Muscle of arm (tissue), 12 donors: ENCODE results near the gene MYO7A. TPM values are rescaled to one million over a fixed set of nuclear protein-coding genes. Genes with fewer than 3 reads are reported as not detected.
A peak's percentile ranks its signal among the peaks of the same experiment; 100 is the strongest.

ENCODE experiments used
- DNase-seq: peaks from one replicate; pipeline ENCODE4 v3.0.0-alpha.2; 2013
- polyA plus RNA-seq, 12 donors: library from polyadenylated mRNA; unstranded; fragments of 120-200 nt; gene quantifications; one replicate each; pipeline ENCODE4 v1.2.1, GENCODE V29; 2013; ENCODE audit not compliant: insufficient read length in 12 of 12

MYO7A gene
- polyA plus RNA-seq, 12 donors = 2.0 to 15.0 (median 4.2) TPM; not detected in 1

DNA sequence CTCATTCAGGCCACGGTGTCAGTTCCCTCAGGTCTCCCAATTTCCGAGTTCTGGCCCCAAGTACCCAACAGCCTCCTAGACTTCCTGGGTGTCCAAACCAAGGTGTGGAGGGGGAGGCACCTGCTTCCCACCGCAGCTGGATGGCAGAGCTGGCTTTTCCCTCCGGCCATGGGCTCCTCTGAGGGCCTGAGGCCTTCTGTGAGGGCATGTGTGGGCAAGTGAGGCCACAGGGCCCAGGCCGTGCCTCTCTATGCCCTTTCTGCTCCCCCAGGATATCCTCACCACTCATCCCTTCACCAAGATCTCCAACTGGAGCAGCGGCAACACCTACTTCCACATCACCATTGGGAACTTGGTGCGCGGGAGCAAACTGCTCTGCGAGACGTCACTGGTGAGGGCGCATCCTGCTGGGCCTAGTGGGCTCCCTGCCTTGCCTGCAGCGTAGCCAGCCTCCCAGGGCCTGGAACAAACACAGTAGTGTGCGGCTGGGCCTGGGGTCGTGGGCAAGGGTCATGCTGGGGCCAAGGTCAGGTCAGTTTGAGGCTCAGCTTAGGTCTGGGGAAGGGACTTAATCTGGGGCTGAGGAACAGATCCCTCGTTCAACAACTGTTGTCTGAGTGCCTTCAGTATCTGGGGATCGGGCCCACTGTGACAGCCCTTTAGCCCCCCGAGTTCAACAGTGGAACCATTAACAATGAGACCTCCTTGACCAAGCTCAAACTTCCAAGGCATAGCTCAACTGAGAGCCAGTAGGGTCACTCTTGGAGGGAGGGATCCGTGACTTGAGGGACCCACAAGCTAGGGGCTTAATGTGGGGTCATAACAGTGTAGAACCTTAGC, 85.8 kb downstream of the MYO7A start:
- no peak for DNase-seq

DNA sequence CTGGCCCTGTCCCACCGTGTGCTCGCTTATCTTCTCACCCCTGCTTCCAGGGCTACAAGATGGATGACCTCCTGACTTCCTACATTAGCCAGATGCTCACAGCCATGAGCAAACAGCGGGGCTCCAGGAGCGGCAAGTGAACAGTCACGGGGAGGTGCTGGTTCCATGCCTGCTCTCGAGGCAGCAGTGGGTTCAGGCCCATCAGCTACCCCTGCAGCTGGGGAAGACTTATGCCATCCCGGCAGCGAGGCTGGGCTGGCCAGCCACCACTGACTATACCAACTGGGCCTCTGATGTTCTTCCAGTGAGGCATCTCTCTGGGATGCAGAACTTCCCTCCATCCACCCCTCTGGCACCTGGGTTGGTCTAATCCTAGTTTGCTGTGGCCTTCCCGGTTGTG, 86.5 kb downstream of the MYO7A start:
- DNase-seq = no peak

DNA sequence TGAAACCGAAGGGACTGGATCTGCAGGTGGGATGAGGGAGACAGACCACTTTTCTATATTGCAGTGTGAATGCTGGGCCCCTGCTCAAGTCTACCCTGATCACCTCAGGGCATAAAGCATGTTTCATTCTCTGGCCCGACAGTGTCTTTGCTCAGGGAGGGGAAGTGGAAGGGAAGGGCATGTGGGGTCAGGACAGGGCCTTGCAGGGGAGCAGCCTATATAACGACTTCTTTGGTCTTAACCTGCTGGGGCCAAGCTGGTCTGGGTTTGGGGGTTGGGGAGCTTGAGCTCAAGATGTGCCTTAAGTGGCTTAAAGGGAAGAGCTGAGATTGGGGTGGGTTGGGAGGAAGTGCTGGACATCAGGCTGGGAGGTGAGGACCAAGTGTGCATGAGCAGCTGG, 87.1 kb downstream of the MYO7A start:
- DNase-seq = no peak

DNA sequence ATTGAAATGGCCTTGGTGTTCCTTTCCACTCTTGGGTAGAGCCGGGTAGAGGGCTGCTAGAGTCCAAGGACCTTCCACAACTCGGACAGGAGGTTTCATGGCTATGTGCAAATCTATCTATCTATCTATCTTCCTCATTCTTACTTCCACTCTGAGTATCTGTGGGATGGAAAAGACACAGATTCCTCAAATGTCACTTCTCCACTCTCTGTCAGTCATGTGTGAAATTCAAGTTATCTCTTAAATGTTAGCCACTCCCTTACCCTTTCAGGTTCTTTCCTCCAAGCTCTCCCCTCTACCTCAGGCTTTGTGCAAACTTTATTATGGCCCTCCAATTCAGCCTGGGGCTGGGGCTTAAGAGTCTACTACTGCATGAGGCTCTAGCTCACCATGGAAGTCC, 89.1 kb downstream of the MYO7A start:
- DNase-seq = no peak

DNA sequence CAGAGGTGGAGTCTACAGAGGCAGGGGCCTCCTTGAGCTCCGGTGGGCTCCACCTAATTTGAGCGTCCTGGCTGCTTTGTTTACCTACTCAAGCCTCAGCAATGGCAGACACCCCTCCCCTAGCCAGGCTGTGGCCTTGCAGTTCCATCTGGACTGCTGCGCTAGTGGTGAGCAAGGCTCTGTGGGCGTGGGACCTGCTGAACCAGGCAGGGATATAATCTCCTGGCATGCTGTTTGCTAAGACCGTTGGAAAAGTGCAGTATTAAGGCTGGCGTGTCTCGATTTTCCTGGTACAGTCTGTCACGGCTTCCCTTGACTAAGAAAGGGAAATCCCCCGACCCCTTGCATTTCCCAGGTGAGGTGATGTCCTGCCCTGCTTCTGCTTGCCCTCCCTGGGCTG, 95.8 kb downstream of the MYO7A start:
- DNase-seq = no peak

DNA sequence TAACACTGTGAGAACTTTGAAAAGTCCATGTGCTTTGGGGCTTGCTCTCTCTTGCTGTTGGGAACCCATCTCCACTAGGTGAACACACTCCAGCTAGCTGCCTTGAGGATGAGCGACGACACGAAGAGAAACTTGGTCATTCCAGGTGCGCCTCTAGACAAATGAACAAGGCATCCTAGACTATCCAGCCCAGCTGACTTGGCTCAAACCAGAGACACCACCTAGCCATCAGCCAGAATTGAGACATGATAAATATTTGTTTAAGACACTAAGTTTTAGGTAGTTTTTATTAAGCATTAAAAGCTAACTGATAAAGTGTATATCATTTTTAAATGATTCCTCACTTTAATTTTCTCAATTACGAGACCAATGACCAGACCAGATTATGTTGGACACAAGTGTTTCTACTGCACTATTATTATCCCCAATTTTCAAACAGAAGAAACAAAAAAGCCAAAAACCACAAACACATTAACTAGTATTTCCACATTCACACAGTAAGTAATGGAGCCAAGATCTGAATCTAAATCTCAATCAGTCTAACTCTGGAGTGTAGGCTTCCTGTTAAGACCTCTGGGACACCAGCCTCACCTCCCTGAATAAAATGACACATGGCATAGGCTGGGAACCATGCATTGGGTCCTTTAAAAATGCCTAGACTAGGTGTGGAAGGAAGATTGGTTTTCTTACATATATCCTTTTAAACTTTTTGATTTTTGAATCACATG, 103.0 kb downstream of the MYO7A start:
- DNase-seq = no peak

DNA sequence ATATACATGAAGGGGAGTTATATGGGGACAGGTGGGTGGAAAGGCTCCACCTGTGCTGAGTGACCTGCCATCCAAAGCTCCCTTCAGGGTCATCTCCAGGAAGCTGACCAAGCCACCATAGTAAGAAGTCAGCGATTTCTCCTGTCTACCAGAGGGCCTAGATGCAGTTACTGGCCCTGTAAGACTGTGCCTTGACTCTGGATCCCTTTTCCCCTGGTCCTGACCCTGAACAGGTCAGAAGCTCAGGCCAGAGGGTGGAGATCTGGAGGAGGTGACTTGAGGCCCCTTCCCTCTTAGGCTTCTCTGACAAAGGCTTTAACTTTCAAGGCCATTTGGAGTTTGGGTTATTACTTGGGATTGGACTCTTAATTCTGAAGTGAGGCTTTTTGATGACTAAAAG, 103.8 kb downstream of the MYO7A start:
- no peak for DNase-seq

DNA sequence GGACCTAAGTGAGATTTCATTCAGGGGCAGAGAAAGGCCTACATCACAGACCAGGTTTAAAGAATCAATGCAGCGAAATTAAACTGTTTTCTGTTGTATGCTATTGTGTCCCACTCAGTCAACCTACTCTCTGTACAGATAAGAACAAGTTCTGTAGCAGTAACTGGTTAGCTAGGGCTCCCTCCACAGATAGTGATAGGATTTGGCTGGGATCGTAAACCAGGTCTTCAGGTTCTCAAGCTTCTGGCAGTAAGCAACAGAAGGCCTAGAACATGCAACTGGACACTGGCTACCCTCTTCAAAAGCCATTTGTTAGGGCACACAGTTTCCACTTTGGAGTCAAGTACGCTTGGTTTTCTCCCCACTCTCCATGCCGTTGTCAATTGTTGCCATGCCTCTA, 104.2 kb downstream of the MYO7A start:
- no peak for DNase-seq

DNA sequence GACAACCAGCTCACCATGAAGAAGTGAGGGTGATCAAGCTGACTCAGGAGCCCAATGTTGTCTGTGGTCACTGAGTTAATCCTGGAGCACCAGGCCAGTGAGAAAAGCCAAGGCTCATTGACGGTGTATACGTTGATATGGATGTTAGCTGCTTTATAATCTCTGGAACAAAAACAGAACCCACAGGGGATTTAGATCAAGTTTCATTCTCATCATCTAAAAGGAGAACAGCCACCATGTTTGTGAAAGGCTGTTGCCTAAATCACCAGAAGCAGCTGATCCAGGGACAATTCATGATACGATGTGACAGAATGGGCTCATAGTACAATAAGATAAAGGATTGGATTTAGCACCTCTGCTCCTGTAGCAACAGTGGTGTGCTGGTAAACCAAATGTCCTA, 105.0 kb downstream of the MYO7A start:
- DNase-seq = no peak

DNA sequence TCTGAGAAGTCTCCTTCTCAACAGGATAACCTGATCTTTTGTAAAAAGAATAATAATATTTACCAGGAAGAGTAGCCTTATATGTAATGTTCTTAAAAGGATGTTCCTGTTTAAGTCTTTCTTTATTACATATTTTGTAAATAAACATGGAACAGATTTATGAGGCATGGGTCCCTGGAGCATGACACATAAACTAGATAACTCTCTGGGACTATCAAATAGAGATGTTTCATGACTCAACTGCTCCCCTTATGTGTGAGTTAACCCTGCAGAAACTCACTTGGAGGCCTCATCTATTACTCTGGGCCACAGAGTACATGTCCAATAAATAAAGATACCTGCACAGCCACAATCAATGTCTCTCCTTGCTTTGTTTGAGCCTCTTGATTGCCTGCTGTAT, 108.9 kb downstream of the MYO7A start:
- no peak for DNase-seq

DNA sequence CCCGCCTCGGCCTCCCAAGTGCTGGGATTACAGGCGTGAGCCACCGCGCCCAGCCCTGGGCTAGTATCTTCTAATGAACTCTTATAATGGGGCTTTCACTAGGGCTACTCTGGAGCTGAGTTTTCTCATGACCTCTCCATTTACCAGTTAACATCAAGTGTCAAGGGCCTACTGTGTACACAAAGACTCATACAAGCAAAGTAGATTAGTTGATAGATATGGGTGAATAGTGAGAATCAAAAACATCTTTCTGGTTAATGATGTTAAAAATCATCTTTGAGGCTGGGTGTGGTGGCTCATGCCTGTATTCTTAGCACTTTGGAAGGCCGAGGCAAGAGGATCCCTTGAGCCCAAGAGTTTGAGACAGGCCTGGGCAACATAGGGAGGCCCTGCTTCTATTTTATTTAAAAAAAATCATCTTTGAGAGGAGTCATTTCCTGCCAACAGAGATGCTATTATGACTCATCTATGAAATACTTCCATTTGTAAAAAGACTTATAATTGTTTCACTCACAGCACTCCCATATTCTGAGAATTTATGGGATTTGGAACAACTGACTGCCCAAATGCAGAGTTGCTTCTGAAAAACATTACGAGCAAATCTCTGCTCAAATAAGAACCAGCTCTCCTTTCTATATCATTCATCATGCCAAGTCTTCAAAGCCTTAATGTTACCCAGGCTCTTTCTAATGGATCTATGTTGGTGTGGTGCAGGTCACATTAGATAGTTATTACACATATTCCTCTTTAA, 116.4 kb downstream of the MYO7A start:
- peak; percentile 51 for DNase-seq

DNA sequence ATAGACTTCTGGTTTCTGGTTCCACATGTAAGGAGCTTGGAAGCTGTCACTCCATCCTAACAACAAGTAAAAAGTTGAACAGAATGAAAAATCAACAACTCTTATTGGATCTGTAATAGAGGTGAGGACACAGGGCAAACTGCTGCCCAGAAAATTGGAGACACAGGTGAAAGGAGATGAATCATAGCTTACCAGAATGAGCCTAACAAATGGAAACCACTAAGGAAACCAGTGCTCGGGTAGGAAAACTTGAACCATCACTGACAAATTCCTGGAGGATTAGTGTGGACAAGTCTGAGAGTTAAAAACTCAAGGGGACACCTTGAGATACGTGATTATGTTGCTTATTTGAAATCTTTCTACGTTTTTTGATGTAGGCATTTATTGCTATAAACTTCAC, 121.4 kb downstream of the MYO7A start:
- no peak for DNase-seq

DNA sequence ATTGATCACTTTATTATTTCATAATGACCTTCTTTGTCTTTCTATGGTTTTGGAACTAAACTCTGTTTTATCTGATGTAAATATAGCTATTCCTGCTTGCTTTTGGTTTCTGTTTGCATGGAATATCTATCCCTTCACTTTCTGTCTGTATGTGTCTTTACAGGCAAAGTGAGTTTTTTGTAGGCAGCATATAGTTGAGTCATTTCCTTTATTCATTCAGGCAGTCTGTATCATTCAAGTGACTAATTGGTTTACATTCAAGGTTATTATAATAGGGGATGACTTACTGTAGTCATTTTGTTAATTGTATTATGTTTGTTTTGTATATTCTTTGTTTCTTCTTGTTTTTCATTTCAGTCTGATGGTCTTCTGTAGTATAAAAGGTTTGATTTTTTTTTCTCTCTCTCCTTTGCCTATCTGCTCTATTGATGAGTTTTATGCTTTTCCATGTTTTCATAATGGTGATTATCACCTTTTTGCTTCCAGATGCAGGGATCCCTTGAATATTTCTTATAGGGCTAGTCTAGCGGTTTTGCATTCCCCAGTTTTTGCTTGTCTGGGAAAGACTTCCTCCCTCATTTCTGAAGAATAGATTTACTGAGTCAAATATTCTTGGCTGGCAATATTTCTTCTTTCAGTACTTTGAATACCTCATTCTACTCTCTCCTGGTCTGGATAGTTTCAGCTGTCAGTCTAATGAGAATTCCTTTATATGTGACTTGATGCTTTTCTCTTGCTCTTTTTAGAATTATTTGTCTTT, 123.0 kb downstream of the MYO7A start:
- no peak for DNase-seq

DNA sequence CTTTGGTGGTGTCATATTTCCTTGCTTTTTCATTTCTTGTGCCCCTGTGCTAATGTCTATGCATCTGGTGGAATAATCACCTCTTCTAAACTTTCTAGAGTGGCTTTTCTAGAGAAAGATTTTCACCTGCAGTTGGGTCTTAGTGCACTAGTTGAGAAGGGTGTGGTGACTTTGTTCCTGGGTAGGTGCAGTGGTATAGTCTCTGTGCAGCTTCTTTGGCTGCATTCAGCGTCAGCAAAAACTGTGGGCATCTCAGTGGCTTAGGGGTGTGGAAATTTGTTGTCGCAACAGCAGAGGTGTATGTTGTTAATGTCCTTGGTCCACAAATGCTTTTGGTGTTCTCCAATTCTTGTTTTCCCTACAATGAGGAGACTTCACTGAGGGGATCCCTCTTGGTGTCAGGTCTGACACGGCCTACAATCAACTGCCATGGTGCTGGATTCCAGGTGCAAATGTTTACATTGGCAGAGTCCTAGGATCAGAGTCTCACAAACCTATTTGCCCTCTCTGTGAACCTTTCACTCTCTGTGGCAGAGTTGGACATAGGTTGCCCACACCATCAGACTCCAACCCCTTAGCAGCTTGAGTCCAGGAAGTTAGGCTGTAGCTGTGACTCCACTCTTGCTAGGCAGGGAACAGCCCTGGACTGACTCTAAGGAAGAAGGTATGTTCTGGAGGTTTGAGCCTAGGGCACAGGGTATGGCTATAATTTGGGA, 124.7 kb downstream of the MYO7A start:
- DNase-seq = no peak

DNA sequence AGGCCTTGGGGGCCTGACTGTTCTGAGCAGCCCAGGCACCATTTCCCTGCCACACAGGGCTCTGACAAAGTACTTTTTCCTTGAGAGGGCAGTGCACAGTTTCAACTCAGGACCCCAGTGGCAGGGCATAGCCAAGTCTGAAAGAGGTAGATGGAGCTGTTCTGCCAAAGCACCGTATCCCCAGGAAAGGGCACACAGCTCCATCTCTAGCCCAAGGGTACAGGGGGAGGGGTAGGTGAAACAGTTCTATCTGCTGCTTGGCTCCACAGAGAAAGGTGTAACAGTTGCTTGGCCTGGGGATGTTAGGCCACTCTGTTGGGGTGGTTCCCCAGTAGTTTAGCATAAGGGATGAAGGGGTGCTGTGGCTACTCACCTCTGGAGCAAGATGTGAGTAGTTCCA, 125.6 kb downstream of the MYO7A start:
- DNase-seq = no peak

DNA sequence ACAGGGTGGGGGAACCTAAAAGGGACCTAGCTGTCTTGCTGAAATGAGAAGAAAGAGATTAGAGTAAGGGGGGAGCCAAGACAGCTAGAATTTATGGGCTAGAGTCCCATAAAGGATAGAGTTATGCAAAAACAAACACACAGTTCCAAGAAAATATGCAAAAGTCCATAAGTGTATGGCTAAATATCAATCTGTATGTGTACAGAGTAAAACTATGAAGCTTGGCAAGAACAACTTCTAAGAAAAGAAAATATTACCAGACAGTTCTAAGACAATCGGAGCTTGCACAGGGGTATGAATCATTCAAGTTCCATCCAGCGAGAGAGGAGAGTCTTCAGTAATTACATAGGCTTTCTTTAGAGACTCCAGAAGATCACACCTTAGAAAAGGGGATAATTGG, 131.6 kb downstream of the MYO7A start:
- DNase-seq = peak; percentile 22

DNA sequence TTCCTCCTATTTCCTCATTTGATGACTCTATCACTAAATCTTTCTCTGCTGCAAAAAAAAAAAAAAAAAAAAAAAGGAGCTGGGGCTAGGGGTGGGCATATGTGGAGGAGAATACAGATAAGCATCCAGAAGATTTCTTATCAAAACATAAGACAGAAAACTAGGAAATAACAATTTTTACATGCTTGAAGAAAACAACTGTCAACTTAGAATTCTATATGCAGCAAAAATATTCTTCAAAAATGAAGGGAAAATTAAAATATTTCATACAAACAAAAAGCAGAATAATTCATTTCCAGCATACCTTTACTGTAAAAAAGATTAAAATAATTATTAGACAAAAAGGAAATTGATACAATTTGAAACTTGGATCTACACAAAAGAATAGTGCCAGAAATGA, 134.8 kb downstream of the MYO7A start:
- no peak for DNase-seq
